IMR-90 (cell line): ENCODE results near the gene STAT5A.
"Not testable (repeated sequence)": the region's sequence is repeated elsewhere in the genome, so short reads cannot be mapped to it uniquely, and the experiment has no call there.

Experiments
- CEBPB ChIP-seq: IDR thresholded peaks from 2 replicates; pipeline ENCODE4 v1.6.1; 2012; ENCODE audit warnings: low read depth, low read length, improper control_type of control experiment
- CTCF ChIP-seq: conservative IDR thresholded peaks from 2 replicates; pipeline ENCODE4 v1.5.1; 2012; ENCODE audit warnings: mild to moderate bottlenecking, low read depth, low read length, improper control_type of control experiment
- ELK1 ChIP-seq: fragments of 150-350 bp; IDR thresholded peaks from 2 replicates; pipeline ENCODE4 v1.6.1; 2016; ENCODE audit warnings: low read depth, mild to moderate bottlenecking, low read length, moderate library complexity, borderline replicate concordance
- MAZ ChIP-seq: IDR thresholded peaks from 2 replicates; pipeline ENCODE4 v1.6.1; 2012; ENCODE audit warnings: low read depth, mild to moderate bottlenecking, low read length, improper control_type of control experiment, moderate library complexity, borderline replicate concordance
- MXI1 ChIP-seq: IDR thresholded peaks from 2 replicates; pipeline ENCODE4 v1.6.1; 2012; ENCODE audit warnings: low read depth, mild to moderate bottlenecking, low read length, moderate library complexity, borderline replicate concordance
- POLR2A ChIP-seq: IDR thresholded peaks from 2 replicates; pipeline ENCODE4 v1.6.1; 2012; ENCODE audit warnings: mild to moderate bottlenecking, low read depth, low read length

GRCh38 chr17:42244116-42244515 lies 44.2 kb upstream of the STAT5A start:
- TF ChIP-seq CTCF, CEBPB, ELK1, MAZ, MXI1, POLR2A: not testable (repeated sequence)
